Activated naive CD4-positive, alpha-beta T cell treated with anti-CD3 and anti-CD28 coated beads for 36 hours (primary cell): ENCODE data around the gene FXR1. TPM values are rescaled to one million over a fixed set of nuclear protein-coding genes. Genes with fewer than 3 reads are reported as not detected.

Experiments
- CTCF ChIA-PET: fragments of 350-600 bp; sonication (Branson Sonifier 250); formaldehyde crosslinking; loops from one replicate; lab custom pipeline; 2021; ENCODE audit warnings: antibody characterized with exemption; lab: Charles Lee
- DNase-seq: peaks from one replicate; pipeline ENCODE4 v3.0.0-alpha.2; 2020
- H3K27ac Mint-ChIP-seq: one replicate; pipeline ENCODE4 v1.8.0; 2021; ENCODE audit warnings: mild to moderate bottlenecking, mixed read lengths
- H3K27me3 Mint-ChIP-seq: one replicate; pipeline ENCODE4 v1.8.0; 2021; ENCODE audit warnings: low read depth, mixed read lengths
- H3K36me3 Mint-ChIP-seq: one replicate; pipeline ENCODE4 v1.8.0; 2021; ENCODE audit warnings: low read depth, mixed read lengths
- H3K4me1 Mint-ChIP-seq: one replicate; pipeline ENCODE4 v1.8.0; 2021; ENCODE audit warnings: low read depth, mixed read lengths
- H3K4me3 Mint-ChIP-seq: one replicate; pipeline ENCODE4 v1.8.0; 2021; ENCODE audit warnings: mild to moderate bottlenecking, moderate library complexity, mixed read lengths
- H3K9me3 Mint-ChIP-seq: one replicate; pipeline ENCODE4 v1.8.0; 2021; ENCODE audit warnings: mixed read lengths
- intact Hi-C: fragments of 100-400 bp; cut with micrococcal nuclease; formaldehyde crosslinking; loops from one replicate; pipeline ENCODE4 v1.15.1; 2023
- total RNA-seq, 2 experiments: library from RNA; stranded (reverse); gene quantifications; one replicate each; pipeline ENCODE4 v1.2.3, GENCODE V29; 2021

The FXR1 gene
- total RNA-seq, 2 experiments from 2014 or later, result 184 to 194 TPM

GRCh38 chr3:180910823-180911222, 1.6 kb upstream of the FXR1 start:
- Mint-ChIP-seq H3K9me3 (peaks cover 3% of the 10 kb centered on the region), H3K36me3 (peaks cover 17% of the 10 kb centered on the region), H3K4me1 (peaks cover 43% of the 10 kb centered on the region), H3K27me3 (no peaks in the 10 kb centered on the region), H3K27ac (peak overlapping the region; percentile 50), H3K4me3 (peak overlapping the region; percentile 4)
- DNase-seq, result no peak
- intact Hi-C loops, result loop anchor here (5.0 to 10.0 kb wide), 4 partner anchors 171 to 1586 kb away; partner anchors contain the start of gene ZNF639
- CTCF ChIA-PET, result interaction anchor here (0.6 to 2.3 kb wide), 4 partner anchors 10 to 74 kb away, joined by 3 to 11 read pairs (median 4); no protein-coding TSS in a partner anchor

GRCh38 chr3:180911876-180912303, 580 bp upstream of the FXR1 start:
- no peak for DNase-seq
- CTCF ChIA-PET, result interaction anchor here (0.6 to 2.3 kb wide), 7 partner anchors 9 to 170 kb away, joined by 3 to 11 read pairs (median 3); no protein-coding TSS in a partner anchor
- Mint-ChIP-seq H3K36me3 (peaks cover 20% of the 10 kb centered on the region), H3K4me3 (peak overlapping the region; percentile 93), H3K27ac (peak overlapping the region; percentile 98), H3K27me3 (no peaks in the 10 kb centered on the region), H3K4me1 (peaks cover 50% of the 10 kb centered on the region), H3K9me3 (no peaks in the 10 kb centered on the region)
- intact Hi-C loops, result loop anchor here (1.0 to 10.0 kb wide), 12 partner anchors 47 to 1883 kb away; partner anchors contain the start of genes ACTL6A, DNAJC19, MRPL47 and NDUFB5

- peaks cover 63% of the 10 kb centered on the region for H3K4me1 Mint-ChIP-seq
- H3K9me3 Mint-ChIP-seq, result no peaks in the 10 kb centered on the region
- CTCF ChIA-PET, result no interaction called here
- H3K4me3 Mint-ChIP-seq, result peak overlapping the region; percentile 93
- DNase-seq, result no peak
- intact Hi-C loops, result loop anchor here (2.0 to 10.0 kb wide), 6 partner anchors 169 to 1881 kb away; partner anchors contain the start of genes USP13 and ZNF639
- H3K27ac Mint-ChIP-seq, result peak overlapping the region; percentile 98
- no peaks in the 10 kb centered on the region for H3K27me3 Mint-ChIP-seq
- peaks cover 26% of the 10 kb centered on the region for H3K36me3 Mint-ChIP-seq
These were observed 1.3 kb downstream of the FXR1 start for GRCh38 chr3:180913581-180914404.

- intact Hi-C loops, result loop anchor here (10.0 kb wide), 1 partner anchor 1594 kb away; the partner anchor contains the start of gene ZNF639
- Mint-ChIP-seq H3K4me1 (peaks cover 79% of the 10 kb centered on the region), H3K27ac (no peak overlapping the region), H3K36me3 (peaks cover 31% of the 10 kb centered on the region), H3K27me3 (no peaks in the 10 kb centered on the region), H3K9me3 (no peaks in the 10 kb centered on the region), H3K4me3 (no peak overlapping the region)
- DNase-seq, result no peak
- CTCF ChIA-PET, result no interaction called here
These were observed 6.1 kb downstream of the FXR1 start for GRCh38 chr3:180918542-180918941.

GRCh38 chr3:180922242-180922641, 9.8 kb downstream of the FXR1 start:
- intact Hi-C loops, result no loop called here
- peaks cover 14% of the 10 kb centered on the region for H3K36me3 Mint-ChIP-seq
- H3K9me3 Mint-ChIP-seq, result no peaks in the 10 kb centered on the region
- no peak overlapping the region for H3K27ac Mint-ChIP-seq
- CTCF ChIA-PET, result interaction anchor here (0.7 kb wide), 1 partner anchor 9 kb away, joined by 4 read pairs; no protein-coding TSS in a partner anchor
- no peaks in the 10 kb centered on the region for H3K27me3 Mint-ChIP-seq
- no peak overlapping the region for H3K4me3 Mint-ChIP-seq
- H3K4me1 Mint-ChIP-seq, result peaks cover 74% of the 10 kb centered on the region
- DNase-seq, result no peak

- Mint-ChIP-seq H3K36me3 (peaks cover 13% of the 10 kb centered on the region), H3K4me3 (no peak overlapping the region), H3K27ac (no peak overlapping the region), H3K9me3 (no peaks in the 10 kb centered on the region), H3K4me1 (peaks cover 70% of the 10 kb centered on the region), H3K27me3 (no peaks in the 10 kb centered on the region)
- DNase-seq, result no peak
- CTCF ChIA-PET, result no interaction called here
- intact Hi-C loops, result no loop called here
These were observed 11.1 kb downstream of the FXR1 start for GRCh38 chr3:180923561-180923960.

- CTCF ChIA-PET, result no interaction called here
- peaks cover 70% of the 10 kb centered on the region for H3K4me1 Mint-ChIP-seq
- H3K4me3 Mint-ChIP-seq, result no peak overlapping the region
These were observed 14.1 kb downstream of the FXR1 start for GRCh38 chr3:180926526-180926925.

GRCh38 chr3:180929376-180929775, 16.9 kb downstream of the FXR1 start:
- Mint-ChIP-seq H3K4me3 (no peak overlapping the region), H3K27ac (no peak overlapping the region), H3K9me3 (no peaks in the 10 kb centered on the region), H3K27me3 (no peaks in the 10 kb centered on the region), H3K4me1 (peaks cover 59% of the 10 kb centered on the region), H3K36me3 (peaks cover 8% of the 10 kb centered on the region)
- CTCF ChIA-PET, result no interaction called here
- DNase-seq, result no peak
- intact Hi-C loops, result no loop called here

More at GRCh38 chr3:180926526-180926925, 14.1 kb downstream of the FXR1 start:
- Mint-ChIP-seq H3K27ac (no peak overlapping the region), H3K36me3 (peaks cover 10% of the 10 kb centered on the region), H3K27me3 (no peaks in the 10 kb centered on the region), H3K9me3 (no peaks in the 10 kb centered on the region)
- DNase-seq, result no peak
- intact Hi-C loops, result no loop called here

- CTCF ChIA-PET, result interaction anchor here (0.9 kb wide), 1 partner anchor 9 kb away, joined by 4 read pairs; no protein-coding TSS in a partner anchor
- Mint-ChIP-seq H3K36me3 (peaks cover 14% of the 10 kb centered on the region), H3K27me3 (no peaks in the 10 kb centered on the region), H3K9me3 (no peaks in the 10 kb centered on the region), H3K4me1 (peaks cover 50% of the 10 kb centered on the region), H3K4me3 (no peak overlapping the region), H3K27ac (no peak overlapping the region)
- intact Hi-C loops, result no loop called here
- no peak for DNase-seq
These were observed 18.1 kb downstream of the FXR1 start for GRCh38 chr3:180930526-180930925.

GRCh38 chr3:180932819-180933218, 20.3 kb downstream of the FXR1 start:
- intact Hi-C loops, result no loop called here
- CTCF ChIA-PET, result no interaction called here
- Mint-ChIP-seq H3K27ac (no peak overlapping the region), H3K4me3 (no peak overlapping the region), H3K27me3 (no peaks in the 10 kb centered on the region), H3K4me1 (peaks cover 42% of the 10 kb centered on the region), H3K36me3 (peaks cover 21% of the 10 kb centered on the region), H3K9me3 (no peaks in the 10 kb centered on the region)
- DNase-seq, result no peak

GRCh38 chr3:180934638-180935037, 22.2 kb downstream of the FXR1 start:
- no peak for DNase-seq
- Mint-ChIP-seq H3K36me3 (peaks cover 26% of the 10 kb centered on the region), H3K4me1 (peaks cover 33% of the 10 kb centered on the region), H3K4me3 (no peak overlapping the region), H3K9me3 (no peaks in the 10 kb centered on the region), H3K27me3 (no peaks in the 10 kb centered on the region), H3K27ac (no peak overlapping the region)
- CTCF ChIA-PET, result no interaction called here
- intact Hi-C loops, result no loop called here

- no peak overlapping the region for H3K27ac Mint-ChIP-seq
- no peak overlapping the region for H3K4me3 Mint-ChIP-seq
- H3K9me3 Mint-ChIP-seq, result no peaks in the 10 kb centered on the region
- no peaks in the 10 kb centered on the region for H3K27me3 Mint-ChIP-seq
- H3K4me1 Mint-ChIP-seq, result peaks cover 16% of the 10 kb centered on the region
- no peak for DNase-seq
- H3K36me3 Mint-ChIP-seq, result peaks cover 43% of the 10 kb centered on the region
- CTCF ChIA-PET, result no interaction called here
- intact Hi-C loops, result no loop called here
These were observed 28.4 kb downstream of the FXR1 start for GRCh38 chr3:180940826-180941225.
